Activated CD4-positive, CD25-positive, alpha-beta regulatory T cell treated with anti-CD3 and anti-CD28 coated beads, Interleukin-2, amount 50 U/mL, for 24 hours (primary cell): ENCODE results near the gene HTR4.

Source experiments
- ATAC-seq, 2 donors: fragments of 150-1000 bp; cut with Tn5 transposase; one replicate each; pipeline ENCODE4 v1.10.0; 2021; ENCODE audit warnings: mild to moderate bottlenecking in 1 of 2, moderate library complexity in 1 of 2

Gene HTR4

GRCh38 chr5:148606296-148606695 is 48.0 kb downstream of the HTR4 start:
- ATAC-seq, result no peak

- ATAC-seq, result no peak
Measured at GRCh38 chr5:148599187-148599586, 55.1 kb downstream of the HTR4 start.

GRCh38 chr5:148595697-148596096 is 58.6 kb downstream of the HTR4 start:
- ATAC-seq, result no peak

GRCh38 chr5:148586796-148587195 is 67.5 kb downstream of the HTR4 start:
- no peak for ATAC-seq

- ATAC-seq, result no peak
Measured at GRCh38 chr5:148585988-148586387, 68.3 kb downstream of the HTR4 start.

GRCh38 chr5:148584103-148584502 is 70.2 kb downstream of the HTR4 start:
- ATAC-seq, result no peak

- no peak for ATAC-seq
Measured at GRCh38 chr5:148583421-148583965, 70.8 kb downstream of the HTR4 start.

GRCh38 chr5:148574167-148574566 is 80.2 kb downstream of the HTR4 start:
- ATAC-seq, result no peak

- no peak for ATAC-seq
Measured at GRCh38 chr5:148573374-148573773, 81.0 kb downstream of the HTR4 start.

GRCh38 chr5:148569948-148570347 is 84.4 kb downstream of the HTR4 start:
- ATAC-seq, result no peak

GRCh38 chr5:148565148-148565547 is 89.2 kb downstream of the HTR4 start:
- no peak for ATAC-seq

GRCh38 chr5:148563021-148563420 is 91.3 kb downstream of the HTR4 start:
- no peak for ATAC-seq

- ATAC-seq, result no peak
Measured at GRCh38 chr5:148561801-148562311, 92.5 kb downstream of the HTR4 start.

- no peak for ATAC-seq
Measured at GRCh38 chr5:148559461-148559860, 94.9 kb downstream of the HTR4 start.

GRCh38 chr5:148558892-148559291 is 95.4 kb downstream of the HTR4 start:
- ATAC-seq, result no peak

GRCh38 chr5:148556835-148557234 is 97.5 kb downstream of the HTR4 start:
- ATAC-seq, result no peak

GRCh38 chr5:148554621-148555020 is 99.7 kb downstream of the HTR4 start:
- ATAC-seq, result no peak

- ATAC-seq, result no peak
Measured at GRCh38 chr5:148543727-148544126, 110.6 kb downstream of the HTR4 start.

GRCh38 chr5:148542812-148543211 is 111.5 kb downstream of the HTR4 start:
- ATAC-seq, result no peak

- ATAC-seq, result no peak
Measured at GRCh38 chr5:148541054-148541835, 113.1 kb downstream of the HTR4 start.

- no peak for ATAC-seq
Measured at GRCh38 chr5:148540647-148541046, 113.7 kb downstream of the HTR4 start.

- ATAC-seq, result no peak
Measured at GRCh38 chr5:148539851-148540250, 114.5 kb downstream of the HTR4 start.

- ATAC-seq, result no peak
Measured at GRCh38 chr5:148535190-148535589, 119.1 kb downstream of the HTR4 start.

- no peak for ATAC-seq
Measured at GRCh38 chr5:148532969-148533670, 121.2 kb downstream of the HTR4 start.
